ENCODE data around the gene FSIP1.

FSIP1 gene

GRCh38 chr15:39589815-39590644 lies 192.6 kb downstream of the FSIP1 start:
- no peak for DNase-seq

- DNase-seq, result no peak
Measured at GRCh38 chr15:39589193-39589814, 193.3 kb downstream of the FSIP1 start.

GRCh38 chr15:39588531-39589192 lies 194.0 kb downstream of the FSIP1 start:
- DNase-seq, result no peak

- no peak for DNase-seq
Measured at GRCh38 chr15:39587731-39588530, 194.7 kb downstream of the FSIP1 start.

GRCh38 chr15:39587096-39587721 lies 195.4 kb downstream of the FSIP1 start:
- DNase-seq, result no peak

GRCh38 chr15:39586387-39587095 lies 196.1 kb downstream of the FSIP1 start:
- no peak for DNase-seq

- no peak for DNase-seq
Measured at GRCh38 chr15:39585871-39586301, 196.8 kb downstream of the FSIP1 start.

- DNase-seq, result no peak
Measured at GRCh38 chr15:39585389-39585841, 197.2 kb downstream of the FSIP1 start.

GRCh38 chr15:39584662-39585388 lies 197.8 kb downstream of the FSIP1 start:
- no peak for DNase-seq

GRCh38 chr15:39584266-39584659 lies 198.4 kb downstream of the FSIP1 start:
- DNase-seq, result no peak

- no peak for DNase-seq
Measured at GRCh38 chr15:39583596-39584265, 198.9 kb downstream of the FSIP1 start.

- no peak for DNase-seq
Measured at GRCh38 chr15:39582977-39583595, 199.6 kb downstream of the FSIP1 start.

- no peak for DNase-seq
Measured at GRCh38 chr15:39582286-39582976, 200.2 kb downstream of the FSIP1 start.

- no peak for DNase-seq
Measured at GRCh38 chr15:39581793-39582285, 200.8 kb downstream of the FSIP1 start.

- DNase-seq, result no peak
Measured at GRCh38 chr15:39581242-39581792, 201.3 kb downstream of the FSIP1 start.

- DNase-seq, result no peak
Measured at GRCh38 chr15:39580485-39581241, 202.0 kb downstream of the FSIP1 start, which contains the start of gene THBS1. TSS of gene THBS1 (plus strand) at chr15:39581079. CDS start at chr15:39581858, 779 bp downstream.

GRCh38 chr15:39580117-39580484 lies 202.5 kb downstream of the FSIP1 start:
- DNase-seq, result peak; percentile 13
